SH-SY5Y (cell line): ENCODE results near the gene GBX1.

Experiments used
- GATA2 ChIP-seq: IDR thresholded peaks from 2 replicates; pipeline ENCODE4 v1.6.1; 2011; ENCODE audit warnings: mild to moderate bottlenecking, low read depth, low read length
- GATA3 ChIP-seq: IDR thresholded peaks from 2 replicates; pipeline ENCODE4 v1.6.1; 2011; ENCODE audit warnings: low read depth, mild to moderate bottlenecking, low read length, moderate library complexity

The GBX1 gene

DNA sequence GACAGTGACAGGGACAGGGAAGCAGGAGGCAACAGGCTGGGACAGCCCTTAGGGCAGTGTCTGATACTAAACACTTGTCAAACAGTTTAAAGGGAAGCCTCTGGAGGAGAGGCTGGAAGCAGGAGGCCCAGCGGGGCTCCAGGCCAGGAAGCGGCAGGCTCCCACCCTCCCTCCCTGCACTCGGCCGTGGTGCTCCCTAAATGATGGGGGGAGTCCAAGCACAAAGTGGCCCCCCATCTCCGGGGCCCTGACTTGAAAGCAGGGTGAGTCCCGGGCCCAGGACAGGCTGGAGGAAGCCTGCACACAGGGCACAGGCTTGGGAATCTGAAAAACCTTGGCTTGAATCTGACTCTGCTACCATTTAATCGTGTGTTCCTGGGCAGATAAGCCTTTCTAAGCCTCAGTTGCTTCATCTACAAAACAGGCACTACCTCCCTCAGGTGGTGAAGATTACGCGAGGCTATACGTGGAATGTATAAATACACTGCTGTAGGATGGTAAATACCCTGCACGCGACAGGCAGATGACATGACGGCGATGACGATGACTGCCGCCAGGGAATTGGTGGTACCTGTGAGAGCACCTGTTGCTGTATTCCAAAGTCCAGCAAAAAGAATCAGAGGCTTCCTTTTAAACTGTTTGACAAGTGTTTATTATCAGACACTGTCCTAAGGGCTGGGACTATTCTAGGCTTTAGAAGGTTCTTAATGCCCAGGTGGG lies 34.1 kb downstream of the GBX1 start:
- TF ChIP-seq GATA2 (no peak), GATA3 (no peak)

DNA sequence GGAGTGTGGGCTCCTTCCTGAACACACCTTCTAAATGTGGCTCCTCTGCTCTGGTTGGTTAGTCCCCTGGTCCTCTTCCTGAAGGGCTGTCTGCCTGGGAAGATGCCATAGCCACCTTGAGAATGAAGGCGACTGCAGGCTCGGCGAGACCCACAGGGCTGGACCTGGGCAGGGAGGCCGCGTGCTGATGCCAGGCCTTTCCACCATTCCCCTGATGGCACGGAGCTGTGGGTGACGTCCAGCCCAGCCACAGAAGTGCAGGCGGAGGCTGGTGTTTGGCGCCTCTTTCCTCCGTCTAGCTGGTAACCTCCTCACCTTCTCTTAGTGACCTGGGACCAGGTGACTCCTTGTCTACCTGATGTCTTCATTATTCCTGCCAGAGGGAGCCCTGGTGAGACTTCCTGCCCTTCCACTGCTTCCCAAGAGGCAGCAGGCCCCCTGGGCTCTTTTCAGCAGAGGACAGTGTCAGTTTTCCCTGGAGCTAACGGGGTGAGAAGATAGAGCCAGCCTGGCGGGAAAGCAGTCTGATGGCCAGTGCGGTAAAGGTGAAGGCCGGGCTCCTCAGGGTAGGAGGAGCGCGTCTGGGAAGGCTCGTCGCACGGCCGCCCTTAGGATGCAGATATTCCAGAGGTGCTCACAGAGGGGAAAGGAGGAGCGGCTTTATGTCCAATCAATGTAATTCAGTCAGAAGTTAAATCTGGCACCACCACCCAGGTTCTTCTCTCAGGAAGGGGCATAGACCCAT lies 34.9 kb downstream of the GBX1 start:
- TF ChIP-seq GATA2 (no peak), GATA3 (no peak)

DNA sequence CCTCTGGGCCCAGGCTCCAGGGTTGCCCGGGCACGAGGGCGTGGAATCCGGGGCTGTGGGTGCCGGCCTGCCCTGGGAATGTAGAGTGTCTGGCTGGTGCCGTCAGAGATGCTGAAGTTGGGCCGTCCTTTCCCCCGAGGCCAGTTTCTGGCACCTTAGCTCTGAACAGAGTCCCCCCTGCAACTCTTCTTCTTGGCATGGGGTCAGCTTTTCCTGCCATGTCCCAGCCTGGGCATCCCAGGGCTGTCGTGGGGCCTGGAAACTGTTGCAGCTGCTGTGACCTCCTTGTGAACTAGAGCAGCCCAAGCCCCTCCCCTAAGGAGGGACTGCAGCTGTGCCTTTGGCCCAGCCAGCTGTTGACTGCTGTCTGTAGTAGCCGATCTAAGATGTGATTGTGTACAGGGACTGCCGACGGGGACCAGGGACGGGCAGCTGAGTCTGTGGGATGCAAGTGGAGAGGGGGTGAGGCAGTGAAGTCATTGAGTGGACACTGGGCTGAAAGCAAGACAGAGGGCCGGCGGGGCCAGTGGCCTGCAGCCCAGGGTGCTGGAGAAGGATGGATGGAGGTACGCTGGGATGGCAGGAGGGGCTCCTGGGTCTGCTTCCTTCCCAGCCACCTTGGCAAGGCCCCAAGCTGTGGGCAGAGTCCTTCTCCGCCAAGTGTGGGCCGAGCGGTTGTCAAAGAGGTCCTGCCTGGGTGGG lies 35.8 kb downstream of the GBX1 start:
- TF ChIP-seq GATA2 = no peak

DNA sequence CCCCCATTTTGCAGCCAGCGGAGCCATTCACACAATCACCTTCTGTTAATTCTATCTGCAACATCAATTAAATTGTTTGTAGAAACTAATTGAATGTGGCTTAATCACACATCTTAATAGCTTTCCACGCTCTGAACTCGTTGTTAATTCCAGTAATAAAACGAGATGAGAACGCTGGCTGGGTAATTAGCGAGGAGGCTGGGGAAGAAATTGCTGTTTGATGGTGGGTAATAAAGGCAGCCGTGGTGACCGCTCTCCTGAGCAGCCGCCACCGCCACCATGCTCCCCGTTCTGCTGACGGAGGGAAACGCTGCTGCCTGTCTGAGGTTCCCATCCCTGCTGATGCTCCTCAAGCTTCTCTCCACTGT lies 36.3 kb downstream of the GBX1 start:
- TF ChIP-seq GATA2 = no peak
- TF ChIP-seq GATA3 = no peak

DNA sequence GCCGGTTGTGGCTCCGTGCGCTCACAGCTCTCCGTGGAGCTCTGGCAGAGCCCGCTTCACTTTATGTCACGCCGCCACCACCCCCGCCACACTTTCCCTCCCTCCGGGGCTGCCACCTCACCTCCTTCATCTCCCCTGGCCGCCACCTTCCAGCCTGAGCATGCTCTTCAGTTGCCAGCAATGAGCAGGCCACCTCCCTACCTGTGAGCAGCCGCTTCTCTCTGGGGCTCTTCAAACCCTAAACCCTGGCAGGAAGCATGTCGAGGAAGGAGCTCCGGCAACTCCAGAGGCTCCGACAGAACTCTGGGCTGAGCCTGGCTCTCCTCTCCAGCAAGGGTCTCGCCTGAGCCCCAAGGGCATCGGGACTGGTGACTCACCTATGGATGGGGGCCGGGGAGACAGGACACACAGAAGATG lies 36.7 kb downstream of the GBX1 start:
- TF ChIP-seq GATA2 (no peak), GATA3 (no peak)

DNA sequence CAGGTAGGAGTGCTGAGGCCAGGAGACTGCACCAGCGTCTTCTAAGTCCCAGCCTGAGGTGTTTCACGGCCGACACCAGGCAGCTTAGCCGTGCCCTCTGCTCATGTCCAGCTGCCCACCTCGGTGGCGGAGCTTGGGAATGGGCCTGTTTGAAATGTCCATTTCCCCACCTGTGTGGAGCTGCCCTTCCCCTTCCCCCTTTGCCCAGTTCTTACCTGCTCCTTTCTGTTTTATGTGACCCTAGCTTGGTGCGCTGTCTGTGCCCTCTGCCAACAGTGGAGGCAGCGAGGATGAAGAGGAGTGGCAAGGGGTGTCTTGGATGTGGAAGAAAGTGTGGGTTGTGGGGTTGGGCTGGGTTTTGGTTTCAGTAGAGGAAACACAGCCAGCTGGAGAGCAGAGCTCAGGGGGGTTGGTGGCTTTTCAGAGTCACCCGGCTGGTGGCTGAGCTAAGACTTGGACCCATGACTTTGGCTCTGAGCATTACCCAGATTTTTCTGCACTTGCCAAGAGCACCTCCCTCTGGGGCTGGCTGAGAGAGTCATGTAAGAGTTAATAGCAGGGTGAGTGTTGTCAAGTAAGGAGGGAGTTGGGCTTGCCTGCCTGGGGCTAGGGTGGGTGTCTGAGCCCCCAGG lies 37.4 kb downstream of the GBX1 start:
- TF ChIP-seq GATA3 = no peak
- no peak for TF ChIP-seq GATA2

DNA sequence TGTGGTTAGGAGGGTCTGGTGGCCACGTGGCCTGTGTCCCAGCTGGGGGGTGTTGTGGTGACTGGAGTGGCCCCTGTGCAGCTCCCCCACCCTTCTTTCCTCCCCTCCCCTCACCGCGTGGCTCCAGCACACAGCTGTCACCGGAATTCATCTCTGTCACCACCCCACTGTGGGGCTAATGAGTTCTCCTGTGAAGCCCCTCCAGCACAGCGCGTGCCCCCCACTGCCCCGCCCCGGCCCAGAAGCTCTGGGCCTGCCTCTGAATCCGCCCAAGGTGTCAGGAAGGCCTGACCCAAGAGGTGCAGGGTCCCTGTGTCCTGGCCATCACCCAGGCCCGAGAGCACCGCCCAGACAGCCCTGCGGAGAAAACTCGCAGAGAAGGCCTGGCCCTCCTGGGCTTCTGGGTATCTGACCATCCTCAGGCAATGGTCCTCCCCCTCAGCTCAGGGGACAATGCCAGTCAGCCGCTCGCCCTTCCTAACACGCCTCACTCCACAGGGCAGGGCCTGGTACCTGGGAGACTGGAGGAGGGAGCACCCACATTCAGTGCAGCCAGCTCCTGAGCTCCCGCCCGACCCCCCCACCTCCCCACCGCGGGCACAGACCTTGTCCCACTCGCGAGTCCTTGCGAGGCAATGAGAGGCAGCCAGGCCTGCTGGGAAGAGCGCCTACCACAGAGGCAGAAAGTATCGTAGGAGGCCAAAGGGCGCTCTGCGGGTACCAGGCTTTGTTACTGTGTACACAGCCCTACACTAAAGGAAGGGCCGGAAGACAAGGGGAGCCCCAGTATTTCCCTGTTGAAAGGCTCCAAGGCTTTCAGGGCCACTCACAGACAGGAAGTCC lies 38.2 kb downstream of the GBX1 start:
- no peak for TF ChIP-seq GATA3

DNA sequence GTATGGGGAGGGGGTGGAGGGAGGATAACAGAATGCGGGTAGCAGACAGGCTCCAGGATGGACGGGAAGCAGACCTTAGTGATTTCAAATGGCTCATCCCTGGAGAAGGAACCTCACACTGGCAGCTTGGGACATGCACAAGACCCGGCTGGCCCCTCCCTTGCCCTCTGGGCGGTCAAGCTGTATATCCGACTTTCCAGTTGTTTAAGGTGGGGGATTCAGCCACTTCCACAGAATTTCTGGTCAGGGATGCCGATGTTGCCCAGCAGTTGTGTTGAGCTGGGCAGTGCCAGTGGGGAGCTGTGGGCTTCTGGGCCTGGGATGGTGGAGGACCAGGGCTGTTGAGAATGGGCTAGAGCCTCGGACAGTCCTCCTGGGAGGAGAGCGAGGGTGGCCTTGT lies 38.8 kb downstream of the GBX1 start:
- TF ChIP-seq GATA3 (no peak), GATA2 (no peak)

DNA sequence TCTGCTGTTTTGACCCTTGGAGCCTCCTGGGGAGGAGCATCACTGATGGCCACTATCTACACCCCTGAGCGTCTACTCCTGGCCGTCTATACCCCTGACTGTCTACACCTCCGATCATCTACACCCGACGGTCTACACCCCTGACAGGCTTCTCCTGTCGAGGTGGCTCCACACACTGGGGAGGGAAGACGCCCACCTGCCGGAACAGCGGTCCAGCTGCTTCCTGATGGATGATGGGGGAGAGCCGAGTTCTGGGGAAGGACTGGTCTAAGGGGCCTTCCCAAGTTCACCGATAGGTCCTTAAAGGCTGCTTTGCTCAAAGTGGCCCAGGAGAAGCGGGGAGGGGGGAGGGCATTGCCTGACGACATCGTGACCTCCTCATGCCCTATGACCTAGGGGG lies 39.4 kb downstream of the GBX1 start:
- TF ChIP-seq GATA2 (no peak), GATA3 (no peak)

DNA sequence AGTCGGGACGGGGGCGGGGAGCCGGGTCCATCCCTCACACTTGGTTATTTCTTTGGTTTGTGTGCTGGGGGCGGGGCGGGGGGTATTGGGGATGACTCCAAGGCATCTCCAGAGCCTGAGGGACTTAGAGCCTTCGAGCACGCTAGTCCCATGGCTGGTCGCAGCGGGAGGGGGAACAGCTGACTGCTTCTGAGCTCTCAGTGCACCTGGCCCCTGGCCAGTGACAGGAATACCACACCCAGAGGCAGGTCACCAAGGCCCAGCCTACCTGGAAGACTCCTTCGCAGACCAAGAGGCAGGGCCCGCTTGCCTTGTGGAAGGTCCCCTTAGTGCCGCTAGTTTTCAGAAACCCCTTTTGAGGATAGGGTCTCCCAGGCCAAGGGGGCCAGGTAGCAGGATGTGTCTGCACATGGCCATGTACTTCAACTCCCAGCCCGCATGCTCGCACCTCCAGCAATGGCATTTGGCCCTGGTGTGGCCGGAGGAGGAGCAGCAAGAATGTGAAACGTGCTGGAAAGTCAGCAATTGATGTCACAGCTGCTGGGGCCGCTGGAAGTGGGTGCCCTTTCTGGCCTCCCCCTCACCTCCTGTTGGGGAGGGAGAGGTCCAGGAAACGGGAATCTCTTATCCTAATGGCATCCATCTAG lies 40.9 kb downstream of the GBX1 start:
- TF ChIP-seq GATA3 = no peak
- no peak for TF ChIP-seq GATA2

DNA sequence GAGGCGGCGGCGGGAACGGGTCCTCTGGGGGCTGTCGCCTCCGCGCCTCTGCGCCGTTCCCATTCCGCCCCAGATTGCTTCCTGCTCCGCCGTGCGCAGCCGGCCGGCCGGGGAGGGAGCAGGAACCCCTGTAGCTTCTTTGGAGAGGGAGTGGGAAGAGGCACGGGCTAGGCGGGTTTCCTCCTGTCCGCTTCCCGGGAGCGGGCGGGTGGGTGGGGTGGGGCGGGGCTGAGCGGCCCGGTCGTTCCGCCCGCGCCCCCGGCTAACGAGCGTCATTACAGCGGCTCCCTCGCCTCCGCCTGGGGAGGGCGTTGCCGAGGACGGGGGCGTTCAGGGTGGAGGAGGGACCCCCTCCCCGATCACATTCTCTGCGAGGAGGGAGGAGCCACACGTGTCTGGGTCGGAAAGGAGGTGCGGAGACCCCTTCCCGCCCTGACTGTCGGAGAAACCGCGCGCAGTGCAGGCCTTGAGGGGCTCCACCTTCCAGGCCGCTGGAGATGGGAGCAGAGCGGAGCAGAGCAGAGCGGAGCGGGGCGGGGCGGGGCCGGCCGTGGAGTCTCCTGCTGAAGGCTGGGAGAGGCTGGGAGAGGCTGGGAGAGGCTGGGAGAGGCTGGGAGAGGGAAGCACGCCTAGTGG lies 41.5 kb downstream of the GBX1 start:
- TF ChIP-seq GATA3 = no peak
- no peak for TF ChIP-seq GATA2

DNA sequence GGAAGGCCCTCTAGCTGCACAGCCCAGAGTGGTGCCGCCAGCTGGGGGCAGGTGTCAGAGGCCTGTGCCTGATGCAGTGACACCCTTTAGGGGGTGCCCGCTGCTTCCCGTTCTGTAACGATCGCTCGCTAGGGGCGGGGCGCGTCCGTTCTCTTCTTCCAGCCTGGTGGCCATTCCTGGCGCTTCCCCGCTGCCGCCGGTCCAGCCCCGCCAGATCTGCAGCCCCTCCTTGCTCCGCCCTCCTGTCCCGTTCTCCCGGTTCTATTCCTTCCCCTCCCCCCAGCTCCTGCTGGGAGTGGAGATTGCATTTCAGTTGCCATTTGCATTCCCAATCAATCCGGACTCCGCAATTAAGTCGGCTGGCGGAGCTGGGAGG lies 42.0 kb downstream of the GBX1 start:
- TF ChIP-seq GATA2 = no peak
- TF ChIP-seq GATA3 = no peak

DNA sequence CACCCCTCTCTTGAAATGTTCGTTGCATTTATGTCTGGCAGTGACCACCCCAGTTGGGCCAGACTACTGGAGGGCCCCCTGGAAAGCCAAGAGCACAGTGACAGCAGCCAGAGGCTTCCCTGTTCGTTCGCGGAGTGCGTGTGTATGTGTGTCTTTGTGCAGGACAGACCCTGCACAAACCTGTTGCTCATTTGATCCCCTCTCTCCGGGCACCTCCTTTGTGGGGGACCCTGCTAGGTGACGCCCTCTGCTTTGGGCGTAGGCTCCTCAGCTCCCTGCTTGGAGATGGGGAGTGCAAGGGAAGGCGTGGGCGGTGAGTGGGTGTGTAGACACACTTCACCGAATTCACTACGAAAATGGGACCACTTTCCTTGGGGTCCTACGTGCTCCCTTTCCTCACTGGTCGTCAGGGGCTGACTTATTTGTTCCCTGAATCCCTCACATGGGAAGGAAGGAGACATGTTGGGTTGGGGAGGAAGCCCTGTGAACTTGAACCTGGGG lies 42.5 kb downstream of the GBX1 start:
- TF ChIP-seq GATA2 = no peak
- no peak for TF ChIP-seq GATA3

DNA sequence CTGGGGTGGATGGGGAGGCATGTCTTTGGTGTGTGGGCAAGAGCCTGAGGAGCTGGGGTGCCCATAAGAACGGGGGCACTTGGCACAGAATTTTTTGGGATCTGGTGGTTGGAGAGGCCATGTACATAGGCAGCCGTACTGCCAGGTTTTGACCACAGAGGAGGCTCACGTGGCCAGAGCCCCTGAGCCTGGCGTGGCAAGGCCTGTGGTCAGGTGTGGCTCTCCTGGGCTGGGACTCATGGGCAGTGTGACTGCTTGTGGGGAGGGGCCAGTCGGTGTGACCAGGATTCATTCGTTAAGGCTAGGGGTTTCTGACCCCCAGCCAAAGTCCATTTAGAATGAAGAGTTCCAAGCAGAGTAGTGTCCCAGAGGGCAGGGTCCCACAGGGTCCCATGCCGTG lies 43.0 kb downstream of the GBX1 start:
- no peak for TF ChIP-seq GATA3
- TF ChIP-seq GATA2 = no peak
